CD4-positive, alpha-beta T cell treated with Interleukin-15 for 4 hours (primary cell): Measurements from ENCODE around the gene MATN3.
A peak's percentile ranks its signal among the peaks of the same experiment; 100 is the strongest.

Experiments
- DNase-seq: peaks from one replicate; pipeline ENCODE4 v3.0.0-alpha.2; 2020; ENCODE audit warnings: low spot score

Gene MATN3

DNA sequence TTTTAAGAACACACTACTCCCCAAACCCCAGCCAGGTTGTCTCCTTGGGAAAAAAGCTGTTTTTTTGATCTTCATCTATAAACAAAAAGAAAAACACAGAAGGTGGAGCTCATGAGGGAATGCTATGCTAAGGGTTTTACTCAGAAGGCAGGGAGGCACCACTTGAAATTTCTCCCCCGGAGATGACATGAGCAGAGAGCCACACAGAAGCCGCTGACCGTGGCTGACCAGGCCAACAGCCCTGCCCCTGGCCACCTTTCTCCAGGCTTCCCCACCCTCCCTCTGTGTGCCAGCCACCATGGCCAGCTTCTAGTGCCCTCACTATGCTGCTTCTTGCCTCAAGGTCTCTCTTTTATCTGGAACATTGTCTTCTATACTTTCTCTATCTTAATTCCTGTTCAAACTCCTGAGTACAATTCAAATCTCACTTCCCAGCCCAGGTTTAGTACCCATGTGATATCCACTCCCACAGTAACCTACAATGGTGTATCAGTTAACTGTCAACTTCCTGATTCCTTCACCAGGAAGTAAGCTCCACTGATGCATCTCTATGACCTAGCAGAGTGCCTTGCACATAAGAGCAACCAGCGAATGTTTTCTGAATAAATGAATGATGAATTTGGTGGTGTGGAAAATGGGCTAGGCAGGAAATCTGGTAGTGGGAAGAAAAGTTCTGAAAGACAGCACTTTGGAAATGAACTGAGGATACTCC is 23.6 kb upstream of the MATN3 start:
- DNase-seq, result no peak

DNA sequence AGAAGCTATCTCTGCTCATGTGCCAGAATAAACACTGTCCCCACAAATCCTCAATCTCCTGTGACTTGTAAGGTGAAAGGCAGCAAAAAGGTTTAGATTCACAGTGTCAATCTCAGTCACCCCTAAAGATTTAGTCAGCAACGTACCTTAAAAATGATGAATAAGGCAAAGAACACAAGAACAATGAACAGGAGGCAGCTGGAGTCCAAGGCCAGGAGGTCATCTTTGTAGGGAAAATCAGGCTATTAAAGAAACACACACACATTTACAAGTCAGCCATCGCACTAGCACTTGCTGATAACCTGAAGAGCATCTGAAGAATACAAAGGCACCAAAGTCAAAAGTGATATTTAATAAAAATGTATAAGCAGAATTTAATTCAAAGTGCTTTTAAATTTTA is 22.4 kb upstream of the MATN3 start:
- no peak for DNase-seq

DNA sequence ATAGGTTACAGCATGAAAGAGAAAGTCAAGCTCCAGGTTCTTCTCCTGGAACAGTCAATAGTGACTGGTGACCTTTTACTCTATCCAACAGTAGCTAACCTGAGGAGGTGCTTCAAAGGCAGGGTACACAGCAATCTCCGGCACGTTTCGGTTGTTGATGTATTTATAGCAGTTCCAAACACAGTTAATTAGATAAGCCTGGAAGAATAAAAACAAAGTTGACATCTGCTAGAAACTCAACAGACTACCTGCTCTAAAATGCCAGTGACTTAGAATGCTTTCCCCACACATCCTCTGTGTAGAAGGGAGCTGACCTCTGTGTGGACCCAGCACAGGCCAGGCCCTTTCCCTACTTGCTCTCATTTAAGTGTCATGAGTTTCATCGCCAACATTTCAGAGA is 21.8 kb upstream of the MATN3 start:
- no peak for DNase-seq

DNA sequence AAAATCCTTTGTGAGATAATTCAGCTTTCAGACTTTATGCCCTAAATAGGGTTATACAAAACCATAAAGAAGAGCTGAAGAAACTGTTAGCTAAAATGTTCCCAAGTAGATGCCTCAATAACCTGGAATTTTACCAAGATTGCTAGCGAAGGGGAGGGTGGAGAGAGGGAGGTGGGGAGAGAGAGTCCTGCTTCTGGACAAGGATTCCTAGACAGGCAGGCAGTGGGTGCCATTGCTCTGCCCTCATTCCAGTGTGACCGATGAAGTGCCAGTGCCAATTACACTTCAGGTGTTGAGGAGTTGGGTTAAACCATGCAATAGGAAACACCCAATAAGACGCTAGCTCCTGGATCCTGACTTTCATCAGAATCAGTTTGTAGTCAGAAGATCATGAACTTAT is 20.9 kb upstream of the MATN3 start:
- no peak for DNase-seq

DNA sequence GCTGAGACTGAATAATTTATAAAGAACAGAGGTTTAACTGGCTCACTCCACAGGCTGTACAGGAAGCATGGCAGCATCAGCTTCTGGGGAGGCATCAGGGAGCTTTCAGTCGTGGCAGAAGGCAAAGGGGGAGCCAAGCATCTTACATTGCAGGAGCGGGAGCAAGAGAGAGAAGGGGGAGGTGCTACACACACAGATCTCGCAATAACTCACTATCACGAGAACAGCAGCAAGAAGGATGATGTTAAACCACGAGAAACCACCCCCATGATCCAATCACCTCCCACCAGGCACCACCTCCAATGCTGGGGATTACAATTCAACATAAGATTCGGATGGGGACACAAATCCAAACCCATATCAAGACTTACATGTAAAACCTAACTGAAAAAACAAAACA is 17.8 kb upstream of the MATN3 start:
- no peak for DNase-seq

DNA sequence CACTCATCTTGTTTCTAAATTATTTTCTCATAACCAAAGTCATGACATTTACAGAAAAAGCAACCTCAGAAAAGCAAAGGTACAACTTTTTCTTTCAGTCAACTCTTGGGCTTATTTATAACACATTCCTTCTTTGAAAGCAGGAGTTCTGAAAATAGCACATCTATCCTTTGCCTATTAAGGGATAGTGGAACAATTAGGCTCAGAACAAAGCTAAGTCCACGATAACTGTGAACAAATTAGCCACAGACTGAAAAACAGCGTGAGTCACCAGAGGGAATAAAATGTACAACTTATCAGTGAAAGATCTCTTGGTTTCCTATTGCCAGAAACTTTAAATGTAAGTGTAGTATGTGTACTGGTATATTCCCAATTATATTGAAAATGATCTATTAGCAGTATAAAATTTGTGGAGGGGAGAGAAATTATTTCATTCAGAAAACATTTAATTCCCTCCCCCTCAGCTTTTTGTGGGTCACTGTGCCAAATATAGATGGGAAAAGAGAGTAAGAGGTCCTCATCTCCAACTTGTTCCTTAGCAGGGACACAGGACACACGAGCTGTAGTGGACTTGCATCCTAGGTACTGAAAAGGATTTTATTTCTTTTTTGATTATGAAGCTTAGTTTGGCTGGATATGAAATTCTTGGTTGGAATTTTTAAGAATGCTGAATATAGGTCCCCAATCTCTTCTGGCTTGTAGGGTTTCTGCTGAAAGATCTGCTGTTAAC is 15.4 kb upstream of the MATN3 start:
- no peak for DNase-seq

DNA sequence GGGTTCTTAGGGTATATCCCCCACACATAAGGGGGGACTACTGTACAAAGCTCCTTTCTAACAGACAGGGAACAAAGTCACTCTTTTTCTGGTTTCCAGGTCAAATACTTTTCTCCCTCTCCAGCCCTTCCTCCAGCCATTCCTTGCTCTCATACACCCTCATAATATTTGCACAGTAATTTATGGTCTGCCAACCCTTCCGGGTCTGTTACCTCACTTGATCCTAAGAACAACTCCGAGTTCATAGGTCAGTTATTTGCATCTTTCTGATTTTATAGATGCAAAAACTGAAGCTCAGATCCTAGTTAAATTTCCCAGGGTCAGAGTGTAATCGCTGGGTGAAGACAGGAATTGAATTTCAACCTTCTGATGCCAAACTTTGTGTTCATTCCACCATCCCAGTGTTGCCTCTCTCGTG is 14.8 kb upstream of the MATN3 start:
- DNase-seq, result no peak

DNA sequence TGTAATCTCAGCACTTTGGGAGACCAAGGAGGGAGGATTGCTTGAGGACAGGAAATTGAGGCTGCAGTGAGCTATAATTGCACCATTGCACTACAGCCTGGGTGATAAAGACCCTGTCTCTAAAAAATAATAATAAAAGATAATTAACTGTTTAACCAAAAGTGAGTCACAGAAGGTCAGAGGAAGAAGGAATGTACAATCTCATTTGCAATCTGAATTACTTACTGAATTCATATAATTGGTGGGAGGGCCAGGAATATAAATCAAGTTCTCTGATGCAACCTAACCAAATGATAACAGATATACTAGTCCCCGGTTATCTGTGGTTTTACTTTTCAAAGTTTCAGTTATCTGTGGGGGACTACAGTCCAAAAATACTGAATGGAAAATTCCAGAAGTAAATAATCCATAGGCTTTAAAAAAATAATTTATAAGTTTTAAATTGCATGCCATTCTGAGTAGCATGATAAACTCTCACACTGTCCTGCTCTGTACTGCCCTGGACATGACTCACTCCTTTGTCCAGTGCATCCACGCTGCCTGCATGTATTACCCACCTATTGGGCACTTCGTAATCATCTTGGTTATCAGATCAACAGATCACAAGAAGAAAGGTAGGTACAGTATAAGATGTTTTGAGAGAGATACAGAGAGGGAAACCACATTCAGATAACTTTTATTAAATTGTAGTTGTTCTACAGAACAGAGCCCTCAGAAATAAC is 12.8 kb upstream of the MATN3 start:
- DNase-seq, result no peak

DNA sequence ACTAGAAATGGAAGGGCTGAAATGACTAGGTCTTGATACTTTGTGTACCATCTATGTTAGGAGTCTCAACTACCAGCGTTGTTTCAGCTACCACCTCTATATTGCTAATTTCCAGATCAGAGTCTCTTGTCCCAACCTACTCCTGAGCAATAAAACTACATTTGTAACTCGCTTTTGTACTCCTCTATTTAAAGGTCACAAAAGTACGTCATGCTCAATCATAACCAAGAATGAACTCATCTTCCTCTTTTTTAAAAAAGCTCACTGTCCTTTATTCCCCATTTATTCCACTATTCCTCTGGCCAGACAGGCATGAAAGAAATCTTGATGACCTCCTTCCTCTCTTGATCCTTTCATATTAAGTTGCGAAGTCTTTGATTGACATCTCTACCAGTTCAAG is 11.2 kb upstream of the MATN3 start:
- no peak for DNase-seq

DNA sequence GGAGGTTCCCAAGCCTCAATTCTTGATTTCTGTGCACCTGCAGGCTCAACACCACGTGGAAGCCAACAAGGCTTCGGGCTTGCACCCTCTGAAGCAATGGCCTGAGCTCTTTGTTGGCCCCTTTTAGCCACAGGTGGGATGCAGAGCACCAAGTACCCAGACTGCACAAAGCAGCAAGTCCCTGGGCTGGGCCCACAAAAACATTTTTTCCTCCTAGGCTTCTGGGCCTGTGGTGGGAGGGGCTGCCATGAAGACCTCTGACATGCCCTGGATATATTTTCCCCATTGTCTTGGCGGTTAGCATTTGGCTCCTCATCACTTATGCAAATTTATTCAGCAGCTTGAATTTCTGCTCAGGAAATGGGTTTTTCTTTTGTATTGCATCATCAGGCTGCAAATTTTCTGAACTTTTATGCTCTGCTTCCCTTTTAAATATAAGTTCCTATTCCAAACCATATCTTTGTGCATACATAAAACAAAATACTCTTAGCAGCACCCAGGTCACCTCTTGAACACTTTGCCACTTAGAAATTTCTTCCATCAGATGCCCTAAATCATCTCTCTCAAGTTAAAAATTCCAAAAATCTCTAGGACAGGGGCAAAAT is 9.0 kb upstream of the MATN3 start:
- DNase-seq, result no peak

DNA sequence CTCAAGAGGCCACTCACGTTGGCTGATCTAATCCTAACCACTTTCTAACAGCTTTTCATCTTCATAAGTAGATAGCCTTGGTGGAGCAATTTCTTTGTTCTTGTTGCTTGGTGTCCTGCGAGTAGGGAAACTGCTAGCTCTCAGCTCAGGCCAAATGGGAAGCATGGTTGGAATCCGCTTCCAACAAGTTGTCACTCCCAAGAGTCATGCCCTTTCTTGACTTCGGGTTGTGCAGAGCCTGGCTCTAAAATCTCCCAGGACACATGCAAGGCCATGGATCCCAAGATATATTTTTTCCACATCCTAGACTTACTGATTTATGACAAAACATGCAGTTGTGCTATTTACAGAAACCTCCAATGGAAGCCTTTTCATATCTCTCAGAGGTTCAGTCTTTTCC is 7.3 kb upstream of the MATN3 start:
- DNase-seq, result no peak

DNA sequence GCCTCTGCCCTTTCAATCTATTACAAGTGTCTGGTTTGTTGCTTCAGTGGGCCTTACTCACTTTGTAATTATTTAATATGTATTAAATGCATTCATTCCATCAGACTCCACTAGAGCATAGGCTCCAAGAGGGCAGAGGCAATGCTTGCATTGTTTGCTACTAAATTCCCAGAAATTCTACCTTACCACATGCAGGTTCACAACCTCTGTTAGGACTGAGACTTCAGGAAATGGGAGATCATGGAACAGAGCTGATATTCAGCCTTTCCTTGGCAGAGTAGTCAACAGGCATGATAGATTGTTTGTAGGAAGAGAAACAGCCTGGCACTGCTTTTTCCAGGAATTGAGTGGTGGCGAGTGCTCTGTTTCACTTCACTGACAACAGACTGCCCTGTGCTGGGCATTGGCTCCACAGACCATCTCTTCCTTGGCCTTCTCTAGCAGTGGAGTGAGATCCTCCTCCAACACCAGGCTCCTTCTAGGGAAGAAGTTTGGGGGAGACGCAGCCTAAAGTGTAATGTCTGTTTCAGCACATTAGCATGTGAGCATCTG is 6.2 kb upstream of the MATN3 start:
- no peak for DNase-seq

DNA sequence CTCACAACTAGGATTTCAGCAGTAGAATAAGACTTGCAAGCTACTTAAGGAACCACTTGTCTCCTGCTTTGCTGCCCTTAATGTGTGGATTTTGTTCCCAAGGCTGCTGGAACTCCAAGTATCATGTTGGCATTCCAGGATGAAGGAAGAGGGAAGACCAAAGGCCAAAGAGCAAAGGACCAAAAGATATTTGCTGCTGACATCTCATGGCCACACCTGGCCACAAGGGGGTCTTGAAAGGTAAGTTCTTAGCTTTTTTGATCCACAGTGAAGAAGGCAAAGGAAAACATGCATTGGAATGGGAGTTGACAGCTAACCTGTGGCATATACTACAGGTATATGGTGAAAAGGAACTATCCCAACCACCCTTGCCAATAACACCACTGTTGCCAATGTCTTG is 3.9 kb upstream of the MATN3 start:
- DNase-seq, result no peak

DNA sequence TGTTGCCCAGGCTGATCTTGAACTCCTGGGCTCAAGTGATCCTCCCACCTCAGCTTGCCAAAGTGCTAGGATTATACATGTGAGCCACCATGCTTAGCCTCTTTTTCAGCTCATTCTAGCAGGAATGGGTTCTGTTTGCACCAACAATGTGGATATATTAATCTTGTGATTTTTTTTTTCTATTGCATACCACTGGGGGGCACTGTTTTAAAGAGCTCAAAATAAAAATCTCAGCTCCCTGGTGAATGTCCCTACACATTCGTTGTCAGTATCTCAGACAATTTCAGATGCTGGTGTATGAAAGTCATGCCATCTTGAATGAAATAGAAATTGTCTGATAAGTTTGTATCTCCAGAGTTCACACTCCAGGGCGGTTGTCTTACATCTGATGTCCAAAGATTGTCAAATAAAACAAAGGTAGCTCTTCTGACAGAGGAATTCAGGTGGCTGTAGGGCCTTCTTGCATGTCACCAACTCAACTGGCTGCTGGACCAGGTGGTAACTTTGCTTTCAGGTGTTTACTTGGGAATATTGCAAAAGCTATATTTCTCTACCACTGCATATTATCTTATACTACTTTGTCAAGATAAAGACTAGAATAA is 3.1 kb upstream of the MATN3 start:
- peak; percentile 43 for DNase-seq

DNA sequence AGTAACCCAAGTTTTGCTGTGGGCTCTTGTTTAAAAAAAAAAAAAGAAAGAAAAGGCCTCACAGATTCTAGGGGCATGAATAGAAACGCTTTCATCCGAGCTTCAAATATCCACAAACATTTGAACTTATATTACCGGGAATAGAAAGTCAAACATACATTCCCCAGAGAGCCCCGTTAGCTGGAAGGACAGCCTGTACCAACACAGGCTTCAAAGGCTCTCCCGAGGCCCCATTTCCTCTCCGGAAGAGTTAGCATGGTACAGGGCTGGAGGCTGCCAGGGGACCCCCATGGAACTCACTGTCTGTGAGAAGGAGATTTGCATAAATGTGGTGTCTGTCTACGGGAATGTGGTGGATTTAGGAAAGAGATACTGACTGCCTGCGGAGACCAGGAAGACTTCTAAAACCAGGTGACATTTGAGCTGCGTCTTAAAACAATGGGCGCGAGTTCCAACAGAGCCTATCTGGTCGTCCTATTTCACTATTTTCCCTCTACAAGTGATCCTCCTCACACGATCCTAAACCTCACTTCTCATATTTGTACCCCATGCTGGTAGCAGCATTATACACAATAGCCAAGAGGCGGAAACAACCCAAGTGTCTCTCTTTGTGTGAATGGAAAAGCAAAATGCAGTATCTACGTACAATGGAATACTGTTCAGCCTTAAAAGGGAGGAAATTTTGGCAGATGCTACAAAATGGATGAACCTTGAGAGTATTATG is 820 bp upstream of the MATN3 start:
- no peak for DNase-seq

DNA sequence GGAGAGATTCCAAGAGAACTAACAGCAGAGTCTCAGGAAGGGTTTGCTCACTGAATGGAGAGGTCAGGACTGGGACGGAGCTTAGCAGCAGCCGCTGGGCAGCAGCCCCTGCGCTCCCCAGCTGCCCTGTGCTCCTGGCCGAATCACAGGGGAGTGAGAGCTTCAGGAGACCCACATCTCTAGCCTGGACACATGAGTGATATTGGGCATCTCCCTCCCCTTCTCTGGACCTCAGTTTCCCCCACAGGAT is 511 bp downstream of the MATN3 start:
- DNase-seq, result no peak

DNA sequence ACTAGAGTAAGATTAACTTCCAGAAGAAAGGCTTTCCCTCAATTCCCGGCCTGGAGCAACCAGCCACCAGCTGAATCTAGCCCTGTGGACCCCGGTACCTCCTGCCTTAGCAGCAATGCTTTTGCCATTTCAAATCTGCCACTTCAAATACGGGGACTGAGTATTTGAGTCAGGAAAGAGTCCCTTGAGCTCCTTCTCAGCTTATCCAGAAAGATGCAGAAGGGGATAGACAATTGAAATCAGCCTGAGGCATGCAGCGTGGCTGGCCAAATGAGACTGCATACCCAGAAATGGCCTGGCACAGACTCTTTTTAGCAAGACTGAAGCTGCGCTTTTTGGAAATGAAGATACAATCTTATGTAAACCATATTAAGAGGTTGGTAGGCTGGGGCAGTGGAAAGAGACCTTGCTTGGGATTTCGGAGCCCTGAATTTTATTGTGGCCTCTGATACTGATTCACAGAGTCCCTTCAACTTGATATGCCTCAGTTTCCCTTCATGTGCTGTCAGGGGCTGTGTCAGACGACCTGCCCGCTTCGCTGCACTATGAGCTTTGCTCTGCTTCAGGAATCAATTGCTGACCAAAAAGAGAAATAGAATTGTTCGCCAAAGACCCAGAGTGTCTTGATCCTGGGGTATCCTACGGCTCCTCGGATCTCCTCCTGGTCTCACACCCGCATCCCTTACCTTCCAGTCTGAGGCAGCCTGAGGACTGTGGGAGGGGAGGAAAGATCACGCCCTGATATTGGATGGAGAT is 1.0 kb downstream of the MATN3 start:
- DNase-seq, result no peak

DNA sequence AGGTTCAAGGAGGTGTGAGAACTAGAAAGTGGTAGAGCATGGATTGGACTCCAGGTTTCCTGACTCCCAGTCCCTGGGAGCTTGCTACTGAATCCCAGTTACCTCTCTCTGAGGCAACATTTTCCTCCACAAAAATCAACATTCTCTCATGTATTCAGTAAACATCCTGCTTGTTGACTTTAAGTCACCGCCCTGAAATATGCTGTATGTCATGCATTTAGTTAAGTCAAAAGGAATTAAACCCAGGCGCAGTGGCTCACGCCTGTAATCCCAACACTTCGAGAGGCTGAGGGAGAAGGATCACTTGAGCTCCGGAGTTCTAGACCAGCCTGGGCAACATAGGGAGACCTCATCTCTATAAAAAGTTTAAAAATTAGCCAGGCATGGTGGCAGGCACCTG is 3.8 kb downstream of the MATN3 start:
- no peak for DNase-seq

DNA sequence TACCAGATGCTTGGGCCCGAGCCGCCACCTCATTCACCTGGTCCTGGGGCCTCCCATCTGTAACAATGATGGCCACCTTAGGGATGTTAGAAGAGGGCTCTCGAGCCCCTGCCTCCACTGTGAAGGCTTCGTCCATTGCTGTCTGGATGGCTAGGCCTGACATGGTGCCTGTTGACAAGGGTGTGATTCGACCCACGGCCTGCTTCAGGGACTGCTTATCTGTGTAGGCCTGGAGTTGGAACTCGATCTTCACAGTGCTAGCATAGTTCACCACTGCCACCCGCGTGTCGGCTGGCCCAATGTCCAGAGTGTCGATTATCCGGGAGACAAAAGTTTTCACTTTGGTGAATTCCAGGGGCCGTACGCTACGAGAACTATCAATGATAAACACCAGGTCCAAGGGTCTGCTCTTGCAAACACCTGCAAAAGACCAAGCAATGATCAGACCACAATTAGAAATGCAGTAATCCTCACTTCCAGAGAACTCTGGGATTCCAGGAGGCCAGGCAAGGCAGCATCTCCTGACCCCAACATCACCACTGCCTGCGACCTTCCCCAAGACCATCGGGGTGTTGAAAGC is 6.5 kb downstream of the MATN3 start:
- no peak for DNase-seq

DNA sequence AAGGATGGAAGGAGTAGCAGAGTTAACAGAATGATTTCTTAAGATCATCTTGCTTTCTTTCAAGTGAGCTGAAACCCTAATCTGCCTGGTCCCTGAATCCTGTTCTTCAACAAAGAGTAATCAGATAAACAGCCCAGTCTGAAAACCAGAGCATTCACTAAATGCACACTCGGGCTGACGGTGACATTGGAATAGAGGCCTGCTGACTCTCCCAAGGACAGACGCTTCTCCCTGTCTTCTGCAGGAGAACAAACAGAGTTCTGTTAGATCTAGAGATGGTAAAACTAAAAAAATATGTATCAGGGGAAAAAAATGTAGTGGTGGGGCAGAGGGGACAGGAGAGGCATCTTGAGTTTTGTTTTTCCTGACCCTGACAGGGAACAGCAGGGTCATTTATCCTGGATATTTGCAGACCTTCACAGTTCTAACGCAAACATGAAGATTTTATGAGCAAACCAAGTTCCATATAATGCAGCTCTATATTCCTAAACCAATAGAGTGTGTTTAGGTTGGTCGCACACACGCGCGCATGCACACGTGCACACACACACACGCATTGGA is 7.3 kb downstream of the MATN3 start:
- DNase-seq, result no peak
